HG02763 (cell line): Measurements from ENCODE around the gene KRTAP10-12.
"Not testable (repeated sequence)": the region's sequence is repeated elsewhere in the genome, so short reads cannot be mapped to it uniquely, and the experiment has no call there.

Experiments used
- ATAC-seq: cut with Tn5 transposase; IDR thresholded peaks from one replicate; pipeline ENCODE4 v1.9.1; 2021; ENCODE audit warnings: mild to moderate bottlenecking, moderate library complexity; ENCODE audit not compliant: unreplicated experiment

KRTAP10-12 gene

GRCh38 chr21:44697172-44697810, at the start of gene KRTAP10-12:
TSS of gene KRTAP10-12 (plus strand) at chr21:44697172. CDS start at chr21:44697202, 30 bp downstream.
- ATAC-seq, result not testable (repeated sequence)

GRCh38 chr21:44647222-44647552, 49.8 kb upstream of the KRTAP10-12 start:
- ATAC-seq, result no peak

- ATAC-seq, result no peak
Observed at GRCh38 chr21:44648557-44649311, 48.2 kb upstream of the KRTAP10-12 start.

- no peak for ATAC-seq
Observed at GRCh38 chr21:44649521-44650100, 47.4 kb upstream of the KRTAP10-12 start.

- ATAC-seq, result no peak
Observed at GRCh38 chr21:44650265-44650972, 46.6 kb upstream of the KRTAP10-12 start.

GRCh38 chr21:44650973-44651675, 45.8 kb upstream of the KRTAP10-12 start:
- ATAC-seq, result no peak

GRCh38 chr21:44653123-44653522, 43.8 kb upstream of the KRTAP10-12 start:
- ATAC-seq, result no peak

GRCh38 chr21:44653656-44654575, 43.1 kb upstream of the KRTAP10-12 start:
- no peak for ATAC-seq

GRCh38 chr21:44654576-44655175, 42.3 kb upstream of the KRTAP10-12 start, which contains the start of gene KRTAP12-4:
TSS of gene KRTAP12-4 (minus strand) at chr21:44654659. CDS start at chr21:44654614, 45 bp downstream.
- ATAC-seq, result no peak

GRCh38 chr21:44656868-44657267, 40.1 kb upstream of the KRTAP10-12 start:
- no peak for ATAC-seq

- ATAC-seq, result no peak
Observed at GRCh38 chr21:44657635-44658540, 39.1 kb upstream of the KRTAP10-12 start, which contains the start of gene KRTAP12-3. TSS of gene KRTAP12-3 (plus strand) at chr21:44657932. CDS start at chr21:44657980, 48 bp downstream.

GRCh38 chr21:44658541-44658910, 38.4 kb upstream of the KRTAP10-12 start:
- ATAC-seq, result no peak

- ATAC-seq, result no peak
Observed at GRCh38 chr21:44658913-44659595, 37.9 kb upstream of the KRTAP10-12 start.

GRCh38 chr21:44661567-44661966, 35.4 kb upstream of the KRTAP10-12 start:
- ATAC-seq, result not testable (repeated sequence)

GRCh38 chr21:44664691-44665090, 32.3 kb upstream of the KRTAP10-12 start:
- no peak for ATAC-seq

- ATAC-seq, result no peak
Observed at GRCh38 chr21:44666401-44667320, 30.3 kb upstream of the KRTAP10-12 start, which contains the start of gene KRTAP12-2. TSS of gene KRTAP12-2 (minus strand) at chr21:44666927. CDS start at chr21:44666886, 41 bp downstream.
